CD4-positive, CD25-positive, alpha-beta regulatory T cell (primary cell): ENCODE data around the gene ALCAM. TPM values are rescaled to one million over a fixed set of nuclear protein-coding genes. Genes with fewer than 3 reads are reported as not detected.

ENCODE experiments used
- ATAC-seq, 2 donors: fragments of 150-1000 bp; cut with Tn5 transposase; one replicate each; pipeline ENCODE4 v1.10.0; 2021; ENCODE audit warnings: low read depth in 2 of 2, moderate number of reproducible peaks in 2 of 2, moderate library complexity in 1 of 2
- DNase-seq, 3 donors: peaks; one replicate each; pipeline versions ENCODE4 v3.0.0 to v3.0.0-alpha.2; 2012 to 2022; ENCODE audit warnings: mixed read lengths in 1 of 3
- H3K27ac ChIP-seq: one replicate; pipeline ENCODE4 v1.7.0; 2013; ENCODE audit warnings: mild to moderate bottlenecking, low read length; ENCODE audit not compliant: insufficient read depth, poor library complexity, severe bottlenecking
- H3K27me3 ChIP-seq: one replicate; pipeline ENCODE4 v1.7.0; 2013; ENCODE audit warnings: low read length; ENCODE audit not compliant: control insufficient read depth, insufficient read depth
- H3K36me3 ChIP-seq: one replicate; pipeline ENCODE4 v1.7.0; 2013; ENCODE audit warnings: mild to moderate bottlenecking, low read length, moderate library complexity; ENCODE audit not compliant: control insufficient read depth, insufficient read depth
- H3K4me1 ChIP-seq: 2 replicates; pipeline ENCODE4 v1.7.0; 2013; ENCODE audit warnings: mild to moderate bottlenecking, low read length; ENCODE audit not compliant: insufficient read depth, control insufficient read depth, poor library complexity, severe bottlenecking
- H3K4me3 ChIP-seq: one replicate; pipeline ENCODE4 v1.7.0; 2013; ENCODE audit warnings: low read depth, mild to moderate bottlenecking, low read length, moderate library complexity
- H3K9me3 ChIP-seq, 2 experiments: 1 replicate in 1 of 2; 2 replicates in 1 of 2; pipeline ENCODE4 v1.7.0; 2013; ENCODE audit warnings: low read length in 2 of 2, mild to moderate bottlenecking in 1 of 2, moderate library complexity in 1 of 2; ENCODE audit not compliant: control insufficient read depth in 2 of 2
- H3K27ac Mint-ChIP-seq, 3 donors: one replicate each; pipeline ENCODE4 v1.8.0; 2020 to 2022; ENCODE audit warnings: mild to moderate bottlenecking in 3 of 3, mixed read lengths in 3 of 3, moderate library complexity in 2 of 3
- H3K27me3 Mint-ChIP-seq: one replicate; pipeline ENCODE4 v1.8.0; 2022; ENCODE audit warnings: mild to moderate bottlenecking, mixed read lengths
- H3K36me3 Mint-ChIP-seq: one replicate; pipeline ENCODE4 v1.8.0; 2020; ENCODE audit warnings: mixed read lengths
- H3K4me1 Mint-ChIP-seq, 4 donors: one replicate each; pipeline ENCODE4 v1.8.0; 2020 to 2022; ENCODE audit warnings: mixed read lengths in 4 of 4, mild to moderate bottlenecking in 1 of 4
- H3K4me3 Mint-ChIP-seq, 4 donors: one replicate each; pipeline ENCODE4 v1.8.0; 2020 to 2022; ENCODE audit warnings: mild to moderate bottlenecking in 4 of 4, mixed read lengths in 4 of 4, moderate library complexity in 3 of 4
- H3K9me3 Mint-ChIP-seq, 7 donors: one replicate each; pipeline ENCODE4 v1.8.0; 2020 to 2022; ENCODE audit warnings: mixed read lengths in 7 of 7, mild to moderate bottlenecking in 3 of 7, moderate library complexity in 2 of 7
- polyA plus RNA-seq, 4 donors: library from polyadenylated mRNA; unstranded; fragments of 300-500 nt; fragmentation: Illumina TruSeq; gene quantifications; one replicate each; pipeline ENCODE4 v1.2.3, GENCODE V29; 2021
- total RNA-seq: library from RNA; stranded (reverse); gene quantifications from one replicate; pipeline ENCODE4 v1.2.3, GENCODE V29; 2022

The ALCAM gene
- total and polyA plus RNA-seq, 5 donors from 2014 or later: 6.1 to 13.2 (median 7.5) TPM

- Histone ChIP-seq H3K36me3 (no peaks in the 10 kb centered on the region), H3K4me1 (no peaks in the 10 kb centered on the region), H3K27me3 (peaks cover 25% of the 10 kb centered on the region), H3K27ac (no peak overlapping the region), H3K4me3 (no peak overlapping the region), H3K9me3 (no peaks in the 10 kb centered on the region)
- ATAC-seq (no peak), DNase-seq (no peak)
- Mint-ChIP-seq H3K27me3 (peaks cover 63% of the 10 kb centered on the region), H3K27ac (no peak overlapping the region), H3K4me1 (peaks cover 0 to 10% (median 2%) of the 10 kb centered on the region in 4 donors), H3K9me3 (peaks cover 0 to 2% (median 0%) of the 10 kb centered on the region in 7 donors), H3K4me3 (no peak overlapping the region), H3K36me3 (no peaks in the 10 kb centered on the region)
Measured at GRCh38 chr3:105349684-105350387, 16.9 kb upstream of the ALCAM start.

- Mint-ChIP-seq H3K4me3 (no peak overlapping the region), H3K4me1 (peaks cover 0 to 10% (median 2%) of the 10 kb centered on the region in 4 donors), H3K36me3 (no peaks in the 10 kb centered on the region), H3K27ac (no peak overlapping the region), H3K27me3 (peaks cover 76% of the 10 kb centered on the region), H3K9me3 (peaks cover 0 to 2% (median 0%) of the 10 kb centered on the region in 7 donors)
- DNase-seq (no peak), ATAC-seq (no peak)
- H3K36me3 ChIP-seq: no peaks in the 10 kb centered on the region
- H3K27ac ChIP-seq: no peak overlapping the region
- peaks cover 33% of the 10 kb centered on the region for H3K27me3 ChIP-seq
- H3K9me3 ChIP-seq: no peaks in the 10 kb centered on the region
- no peak overlapping the region for H3K4me3 ChIP-seq
- no peaks in the 10 kb centered on the region for H3K4me1 ChIP-seq
Measured at GRCh38 chr3:105351821-105352220, 14.9 kb upstream of the ALCAM start.

GRCh38 chr3:105352976-105353375 is 13.7 kb upstream of the ALCAM start:
- Mint-ChIP-seq H3K36me3 (no peaks in the 10 kb centered on the region), H3K27me3 (peaks cover 86% of the 10 kb centered on the region), H3K27ac (no peak overlapping the region), H3K4me1 (peaks cover 0 to 10% (median 2%) of the 10 kb centered on the region in 4 donors), H3K4me3 (no peak overlapping the region), H3K9me3 (peaks cover 0 to 2% (median 0%) of the 10 kb centered on the region in 7 donors)
- no peak overlapping the region for H3K4me3 ChIP-seq
- H3K9me3 ChIP-seq: no peaks in the 10 kb centered on the region
- no peaks in the 10 kb centered on the region for H3K4me1 ChIP-seq
- no peak for ATAC-seq
- H3K27ac ChIP-seq: no peak overlapping the region
- no peaks in the 10 kb centered on the region for H3K36me3 ChIP-seq
- H3K27me3 ChIP-seq: peaks cover 33% of the 10 kb centered on the region
- no peak for DNase-seq

GRCh38 chr3:105353485-105354161 is 13.1 kb upstream of the ALCAM start:
- no peaks in the 10 kb centered on the region for H3K36me3 Mint-ChIP-seq
- H3K9me3 ChIP-seq: no peaks in the 10 kb centered on the region
- no peak for DNase-seq
- no peaks in the 10 kb centered on the region for H3K36me3 ChIP-seq
- H3K9me3 Mint-ChIP-seq: peaks cover 0 to 2% (median 0%) of the 10 kb centered on the region in 7 donors
- no peak for ATAC-seq
- peaks cover 32% of the 10 kb centered on the region for H3K27me3 ChIP-seq
- no peak overlapping the region for H3K27ac ChIP-seq
- no peak overlapping the region for H3K27ac Mint-ChIP-seq
- H3K27me3 Mint-ChIP-seq: peaks cover 91% of the 10 kb centered on the region
- peaks cover 0 to 10% (median 2%) of the 10 kb centered on the region in 4 donors for H3K4me1 Mint-ChIP-seq
- peak overlapping the region in 1 of 4 donors; percentile 7 for H3K4me3 Mint-ChIP-seq
- H3K4me3 ChIP-seq: no peak overlapping the region
- H3K4me1 ChIP-seq: no peaks in the 10 kb centered on the region

GRCh38 chr3:105354429-105354828 is 12.3 kb upstream of the ALCAM start:
- no peak overlapping the region for H3K4me3 ChIP-seq
- H3K36me3 ChIP-seq: no peaks in the 10 kb centered on the region
- Mint-ChIP-seq H3K4me1 (peaks cover 0 to 10% (median 2%) of the 10 kb centered on the region in 4 donors), H3K4me3 (no peak overlapping the region), H3K36me3 (no peaks in the 10 kb centered on the region), H3K27ac (no peak overlapping the region), H3K27me3 (peaks cover 87% of the 10 kb centered on the region), H3K9me3 (peaks cover 0 to 3% (median 0%) of the 10 kb centered on the region in 7 donors)
- DNase-seq: no peak
- H3K27me3 ChIP-seq: peaks cover 33% of the 10 kb centered on the region
- no peak overlapping the region for H3K27ac ChIP-seq
- no peaks in the 10 kb centered on the region for H3K9me3 ChIP-seq
- no peak for ATAC-seq
- H3K4me1 ChIP-seq: no peaks in the 10 kb centered on the region

GRCh38 chr3:105355408-105356061 is 11.2 kb upstream of the ALCAM start:
- H3K36me3 ChIP-seq: no peaks in the 10 kb centered on the region
- peaks cover 0 to 10% (median 2%) of the 10 kb centered on the region in 4 donors for H3K4me1 Mint-ChIP-seq
- H3K9me3 Mint-ChIP-seq: peaks cover 0 to 3% (median 0%) of the 10 kb centered on the region in 7 donors
- no peak overlapping the region for H3K4me3 ChIP-seq
- no peak overlapping the region for H3K27ac Mint-ChIP-seq
- peaks cover 77% of the 10 kb centered on the region for H3K27me3 Mint-ChIP-seq
- peaks cover 34% of the 10 kb centered on the region for H3K27me3 ChIP-seq
- H3K27ac ChIP-seq: no peak overlapping the region
- no peaks in the 10 kb centered on the region for H3K9me3 ChIP-seq
- no peak overlapping the region for H3K4me3 Mint-ChIP-seq
- DNase-seq (no peak), ATAC-seq (no peak)
- H3K4me1 ChIP-seq: no peaks in the 10 kb centered on the region
- H3K36me3 Mint-ChIP-seq: no peaks in the 10 kb centered on the region

GRCh38 chr3:105356396-105356795 is 10.3 kb upstream of the ALCAM start:
- DNase-seq (no peak), ATAC-seq (no peak)
- no peak overlapping the region for H3K27ac Mint-ChIP-seq
- H3K9me3 Mint-ChIP-seq: peaks cover 0 to 3% (median 0%) of the 10 kb centered on the region in 7 donors
- H3K36me3 Mint-ChIP-seq: no peaks in the 10 kb centered on the region
- peaks cover 0 to 10% (median 2%) of the 10 kb centered on the region in 4 donors for H3K4me1 Mint-ChIP-seq
- H3K27me3 Mint-ChIP-seq: peaks cover 77% of the 10 kb centered on the region
- Histone ChIP-seq H3K4me3 (no peak overlapping the region), H3K36me3 (no peaks in the 10 kb centered on the region), H3K4me1 (no peaks in the 10 kb centered on the region), H3K27ac (no peak overlapping the region), H3K27me3 (peaks cover 31% of the 10 kb centered on the region), H3K9me3 (no peaks in the 10 kb centered on the region)
- H3K4me3 Mint-ChIP-seq: no peak overlapping the region
